Body of pancreas (tissue), 4 donors: ENCODE measurements around the gene TMEM203. TPM values are rescaled to one million over a fixed set of nuclear protein-coding genes. Genes with fewer than 3 reads are reported as not detected.
A peak's percentile ranks its signal among the peaks of the same experiment; 100 is the strongest.

ENCODE experiments used
- ATAC-seq: fragments of 150-250 bp; one replicate; pipeline ENCODE4 v1.9.1; 2016
- DNase-seq, 4 donors: peaks; one replicate each; pipeline ENCODE4 v3.0.0-alpha.2; 2019
- H3K27ac ChIP-seq, 4 donors: fragments of 200-600 bp; sonication (generic); 1 replicate in 3 of 4; 2 replicates in 1 of 4; pipeline versions ENCODE4 v1.5.1 to v1.6.1; 2016 to 2019; ENCODE audit warnings: mild to moderate bottlenecking in 1 of 4, mixed read lengths in 1 of 4, moderate library complexity in 1 of 4
- H3K27me3 ChIP-seq, 2 donors: fragments of 200-600 bp; sonication (generic); one replicate each; pipeline ENCODE4 v1.6.0; 2016; ENCODE audit warnings: mild to moderate bottlenecking in 1 of 2
- H3K36me3 ChIP-seq, 2 donors: fragments of 200-600 bp; sonication (generic); replicated peaks in 1 of 2; 2 replicates each; pipeline ENCODE4 v1.5.1; 2016; ENCODE audit warnings: low read depth in 2 of 2; ENCODE audit not compliant: insufficient read depth in 1 of 2
- H3K4me1 ChIP-seq: fragments of 200-600 bp; sonication (generic); one replicate; pipeline ENCODE4 v1.6.0; 2016
- H3K4me3 ChIP-seq, 2 donors: fragments of 200-600 bp; sonication (generic); 1 replicate in 1 of 2; 2 replicates in 1 of 2; pipeline ENCODE4 v1.5.1; 2016 to 2019
- H3K9me3 ChIP-seq, 3 donors: fragments of 200-600 bp; sonication (generic); 1 replicate in 2 of 3; 2 replicates in 1 of 3; pipeline ENCODE4 v1.5.1; 2016
- CTCF ChIP-seq, 7 experiments: fragments of 450-650 bp in 4 of 7; fragments of 200-600 bp in 3 of 7; sonication (generic) in 3 of 7; IDR thresholded peaks; one replicate each; pipeline ENCODE4 v1.5.1; 2016 to 2019; ENCODE audit warnings: antibody characterized with exemption in 7 of 7
- POLR2A ChIP-seq, 3 donors: fragments of 450-650 bp; IDR thresholded peaks; one replicate each; pipeline ENCODE4 v1.6.1; 2016; ENCODE audit warnings: antibody characterized with exemption in 3 of 3, mild to moderate bottlenecking in 2 of 3
- WGBS, 2 donors: methylation state at CpG; one replicate each; pipeline ENCODE4 v1.1.5; 2017; 5-methylcytosine and 5-hydroxymethylcytosine counted together
- intact Hi-C: fragments of 100-400 bp; cut with DNase I; formaldehyde crosslinking; loops from one replicate; pipeline ENCODE4 v1.15.1; 2023
- total RNA-seq, 2 donors: library from RNA; depleted of rRNA; stranded (reverse); fragments of >200 nt; gene quantifications; one replicate each; pipeline ENCODE4 v1.1.0, GENCODE V29; 2016

TMEM203 gene
- total RNA-seq, 2 donors from 2014 or later, result 11.9 to 18.1 TPM

DNA sequence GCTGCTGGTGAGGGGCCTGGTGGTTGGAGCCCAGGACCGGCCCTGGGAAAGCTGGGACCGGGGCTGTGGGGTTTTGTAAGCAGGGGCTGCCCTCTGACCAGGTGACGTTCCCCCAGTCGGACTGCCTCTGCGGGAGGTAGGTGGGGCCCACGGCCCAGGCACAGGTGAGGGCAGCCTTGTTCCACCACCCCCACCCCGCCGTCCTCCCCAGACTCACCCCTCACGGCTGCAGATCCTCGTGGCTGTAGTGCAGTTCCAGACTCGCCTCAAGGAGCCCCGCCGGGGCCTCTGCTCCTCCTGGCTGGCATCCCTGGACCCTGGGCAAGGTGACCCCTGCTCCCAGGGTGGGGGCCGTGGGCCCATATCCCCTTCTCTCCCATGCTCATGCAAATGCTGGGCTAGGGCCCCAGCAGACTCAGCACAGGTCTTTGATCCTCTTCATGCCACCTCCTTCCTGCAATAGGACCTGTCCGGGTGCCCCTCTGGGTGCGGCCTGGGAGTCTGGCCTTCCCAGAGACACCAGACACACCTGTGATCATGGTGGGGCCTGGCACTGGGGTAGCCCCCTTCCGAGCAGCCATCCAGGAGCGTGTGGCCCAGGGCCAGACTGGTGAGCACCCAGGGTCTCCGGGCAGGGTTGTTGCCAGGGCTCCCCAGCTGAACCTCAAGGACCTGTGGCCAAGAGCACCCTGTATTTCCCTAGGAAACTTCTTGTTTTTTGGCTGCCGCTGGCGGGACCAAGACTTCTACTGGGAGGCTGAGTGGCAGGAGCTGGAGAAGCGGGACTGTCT lies 9.9 kb upstream of the TMEM203 start:
- Histone ChIP-seq H3K36me3 (no peaks in the 10 kb centered on the region), H3K9me3 (no peaks in the 10 kb centered on the region), H3K4me1 (peaks cover 38% of the 10 kb centered on the region), H3K27ac (no peak overlapping the region), H3K27me3 (no peaks in the 10 kb centered on the region), H3K4me3 (no peak overlapping the region)
- DNase-seq (no peak), ATAC-seq (no peak)
- TF ChIP-seq POLR2A (IDR thresholded peaks at IDR 0.05), result no peak
- TF ChIP-seq CTCF (IDR thresholded peaks at IDR 0.05), result no peak
- 96 to 100% methylated on average over 4 to 17 of the region's 22 CpGs for WGBS, 2 donors
- intact Hi-C loops, result no loop called here

GRCh38 chr9:137214620-137215019 lies 9.2 kb upstream of the TMEM203 start:
- Histone ChIP-seq H3K9me3 (no peaks in the 10 kb centered on the region), H3K36me3 (no peaks in the 10 kb centered on the region), H3K4me3 (no peak overlapping the region), H3K27ac (no peak overlapping the region), H3K4me1 (peaks cover 30% of the 10 kb centered on the region), H3K27me3 (no peaks in the 10 kb centered on the region)
- intact Hi-C loops, result no loop called here
- TF ChIP-seq POLR2A (IDR thresholded peaks at IDR 0.05), result no peak
- no peak for TF ChIP-seq CTCF (IDR thresholded peaks at IDR 0.05)
- DNase-seq (no peak), ATAC-seq (no peak)
- 89 to 95% methylated on average over 18 of the region's 19 CpGs for WGBS, 2 donors

DNA sequence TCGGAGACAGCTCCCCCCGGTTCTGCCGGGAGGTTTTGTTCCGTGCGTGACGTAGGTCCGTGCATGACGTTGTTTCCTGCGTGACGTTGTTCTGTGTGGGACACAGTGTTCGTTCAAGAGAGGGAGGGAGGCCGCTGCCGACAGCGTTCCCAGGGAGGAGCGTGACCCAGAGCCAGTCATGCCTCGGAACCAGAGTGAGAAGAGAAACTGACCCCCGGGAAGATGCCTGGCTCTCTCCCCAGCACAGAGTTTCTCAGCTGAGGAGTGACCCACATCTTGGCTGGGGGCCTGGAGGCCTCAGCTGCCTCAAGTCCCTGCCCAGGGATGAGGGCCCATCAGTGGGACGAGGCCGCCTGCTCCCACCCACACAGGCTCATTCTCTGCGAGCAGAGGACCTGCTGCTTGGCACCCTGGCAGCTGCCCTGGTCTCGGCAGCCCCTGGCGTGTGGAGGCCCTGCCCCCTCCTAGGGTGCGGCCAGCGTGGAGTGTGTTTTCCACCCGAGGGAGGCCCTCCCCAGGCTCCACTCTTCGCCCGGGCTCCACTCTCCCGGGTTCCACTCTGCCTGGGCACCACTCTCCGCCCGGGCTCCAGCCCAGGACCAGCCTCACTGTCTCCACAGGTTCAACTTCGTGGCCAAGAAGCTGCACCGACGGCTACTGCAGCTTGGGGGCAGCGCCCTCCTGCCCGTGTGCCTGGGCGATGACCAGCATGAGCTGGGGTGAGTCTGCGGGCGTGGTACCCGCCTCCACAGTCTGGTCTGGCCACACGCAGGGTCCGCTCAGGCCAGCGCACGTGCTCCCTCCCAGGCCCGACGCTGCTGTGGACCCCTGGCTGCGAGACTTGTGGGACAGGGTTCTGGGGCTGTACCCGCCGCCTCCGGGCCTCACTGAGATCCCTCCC lies 8.0 kb upstream of the TMEM203 start:
- no peak for DNase-seq
- Histone ChIP-seq H3K36me3 (no peaks in the 10 kb centered on the region), H3K4me3 (no peak overlapping the region), H3K27ac (no peak overlapping the region), H3K4me1 (peaks cover 18% of the 10 kb centered on the region), H3K9me3 (no peaks in the 10 kb centered on the region), H3K27me3 (no peaks in the 10 kb centered on the region)
- no peak for ATAC-seq
- TF ChIP-seq CTCF (IDR thresholded peaks at IDR 0.05) (peak in 1 of 7 experiments; percentile 17), POLR2A (IDR thresholded peaks at IDR 0.05) (no peak)
- intact Hi-C loops, result no loop called here
- 89 to 94% methylated on average over 34 to 43 of the region's 49 CpGs for WGBS, 2 donors

GRCh38 chr9:137212520-137212919 lies 7.1 kb upstream of the TMEM203 start:
- H3K27ac ChIP-seq, result no peak overlapping the region
- H3K4me1 ChIP-seq, result peaks cover 9% of the 10 kb centered on the region
- ATAC-seq (no peak), DNase-seq (no peak)
- H3K36me3 ChIP-seq, result no peaks in the 10 kb centered on the region
- H3K4me3 ChIP-seq, result no peak overlapping the region
- intact Hi-C loops, result no loop called here
- 78 to 82% methylated on average over 21 of the region's 21 CpGs for WGBS, 2 donors
- no peaks in the 10 kb centered on the region for H3K27me3 ChIP-seq
- H3K9me3 ChIP-seq, result no peaks in the 10 kb centered on the region
- TF ChIP-seq POLR2A (IDR thresholded peaks at IDR 0.05) (no peak), CTCF (IDR thresholded peaks at IDR 0.05) (no peak)
